ENCODE data around the gene CHD8.

CHD8 gene

DNA sequence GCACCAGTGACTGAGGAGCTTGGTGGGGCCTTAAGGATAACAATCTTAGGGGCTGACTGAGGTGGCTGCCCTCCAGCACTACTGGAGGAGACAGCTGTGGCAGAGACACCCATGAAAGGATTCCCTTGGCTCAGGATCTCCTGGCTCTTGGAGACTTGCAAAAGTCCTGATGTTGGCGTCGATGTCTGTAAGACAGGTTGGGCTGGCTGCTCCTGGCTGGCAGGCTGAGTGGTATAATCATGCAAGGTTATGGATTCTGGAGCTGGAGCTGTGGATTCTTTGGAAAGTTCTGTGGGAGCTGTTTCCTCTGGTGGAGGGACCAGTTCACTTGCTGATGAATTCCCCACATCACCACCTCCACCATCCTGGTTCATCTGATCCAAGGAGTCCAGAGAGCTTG, 24.8 kb downstream of the CHD8 start:
- Histone ChIP-seq H3K36me3 (ENCODE audit: control insufficient read depth, insufficient read depth, low read length) (peaks cover 61% of the 10 kb centered on the region), H3K27me3 (ENCODE audit: control insufficient read depth, insufficient read depth, low read length) (no peaks in the 10 kb centered on the region), H3K4me1 (ENCODE audit: control insufficient read depth, insufficient read depth, low read length) (no peaks in the 10 kb centered on the region), H3K27ac (ENCODE audit: low read depth, low read length) (no peak overlapping the region), H3K4me3 (ENCODE audit: low read depth, low read length) (no peak overlapping the region), H3K9ac (ENCODE audit: low read length) (no peak overlapping the region), H3K9me3 (ENCODE audit: control insufficient read depth, insufficient read depth, low read depth, low read length) (no peaks in the 10 kb centered on the region)

DNA sequence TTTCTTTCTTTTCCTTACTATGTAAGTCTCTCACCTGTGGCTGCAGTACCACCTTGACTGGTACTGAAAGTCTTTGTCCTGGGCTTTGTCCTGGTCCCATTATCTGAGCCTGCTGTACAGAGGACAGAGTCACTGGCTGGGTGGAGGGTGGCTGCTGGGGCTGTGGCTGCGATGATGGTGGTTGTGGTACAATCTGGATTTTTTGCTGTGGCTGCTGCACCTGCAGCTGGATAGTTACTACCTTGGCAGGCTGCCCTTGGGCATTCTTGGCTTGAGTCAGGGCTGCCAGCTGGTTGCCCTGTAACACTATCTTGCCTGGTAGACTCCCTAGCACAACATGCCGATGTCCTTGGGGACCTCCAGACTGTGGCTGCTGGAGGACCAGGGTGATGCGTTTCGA, 27.0 kb downstream of the CHD8 start:
- no peak overlapping the region for H3K27ac ChIP-seq (ENCODE audit: low read depth, low read length)
- H3K9ac ChIP-seq (ENCODE audit: low read length) = no peak overlapping the region
- H3K27me3 ChIP-seq (ENCODE audit: control insufficient read depth, insufficient read depth, low read length) = no peaks in the 10 kb centered on the region
- peaks cover 79% of the 10 kb centered on the region for H3K36me3 ChIP-seq (ENCODE audit: control insufficient read depth, insufficient read depth, low read length)
- no peaks in the 10 kb centered on the region for H3K9me3 ChIP-seq (ENCODE audit: control insufficient read depth, insufficient read depth, low read depth, low read length)
- H3K4me1 ChIP-seq (ENCODE audit: control insufficient read depth, insufficient read depth, low read length) = no peaks in the 10 kb centered on the region
- no peak overlapping the region for H3K4me3 ChIP-seq (ENCODE audit: low read depth, low read length)

DNA sequence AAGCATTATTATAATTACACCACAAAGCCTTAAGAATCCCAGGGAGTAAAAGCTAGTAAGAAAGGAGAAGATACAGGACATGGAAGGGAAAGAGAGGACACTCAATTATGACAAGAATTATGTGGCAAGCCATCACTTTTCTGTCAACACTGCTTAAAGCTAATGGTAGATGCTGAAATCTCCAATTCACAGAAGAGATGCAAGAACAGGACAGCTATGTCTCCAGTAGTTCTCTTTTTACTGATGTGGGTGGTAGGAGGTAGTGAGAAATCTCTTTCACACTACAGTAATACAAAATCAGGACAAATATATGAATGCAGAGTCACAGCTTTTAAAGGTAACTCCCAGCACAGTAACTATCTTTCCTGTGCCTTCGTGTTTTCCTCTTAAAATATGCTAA, 29.2 kb downstream of the CHD8 start:
- Histone ChIP-seq H3K9ac (ENCODE audit: low read length) (no peak overlapping the region), H3K9me3 (ENCODE audit: control insufficient read depth, insufficient read depth, low read depth, low read length) (no peaks in the 10 kb centered on the region), H3K4me3 (ENCODE audit: low read depth, low read length) (no peak overlapping the region), H3K36me3 (ENCODE audit: control insufficient read depth, insufficient read depth, low read length) (peaks cover 94% of the 10 kb centered on the region), H3K27ac (ENCODE audit: low read depth, low read length) (no peak overlapping the region), H3K27me3 (ENCODE audit: control insufficient read depth, insufficient read depth, low read length) (no peaks in the 10 kb centered on the region), H3K4me1 (ENCODE audit: control insufficient read depth, insufficient read depth, low read length) (no peaks in the 10 kb centered on the region)

DNA sequence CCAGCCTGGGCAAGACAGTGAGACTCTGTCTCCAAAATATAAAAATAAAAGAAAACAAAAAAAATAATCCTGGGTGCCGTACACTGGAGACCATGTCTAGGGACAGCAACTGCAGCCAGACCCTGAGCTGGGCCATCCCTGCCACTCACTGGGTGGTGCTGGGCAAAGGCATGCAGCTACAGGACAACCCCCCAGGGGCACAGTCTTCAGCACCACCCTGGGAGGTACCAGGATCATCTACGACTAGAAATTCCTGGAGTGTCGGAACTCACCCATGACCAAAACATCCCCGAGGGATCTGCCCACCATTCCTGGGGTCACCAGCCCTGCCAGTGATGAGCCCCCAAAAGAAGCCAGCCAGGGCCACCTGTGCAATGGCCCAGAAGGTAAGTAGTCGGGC, 36.4 kb downstream of the CHD8 start:
- H3K27me3 ChIP-seq (ENCODE audit: control insufficient read depth, insufficient read depth, low read length) = no peaks in the 10 kb centered on the region
- H3K4me3 ChIP-seq (ENCODE audit: low read depth, low read length) = no peak overlapping the region
- no peaks in the 10 kb centered on the region for H3K4me1 ChIP-seq (ENCODE audit: control insufficient read depth, insufficient read depth, low read length)
- no peak overlapping the region for H3K27ac ChIP-seq (ENCODE audit: low read depth, low read length)
- H3K9ac ChIP-seq (ENCODE audit: low read length) = no peak overlapping the region
- H3K9me3 ChIP-seq (ENCODE audit: control insufficient read depth, insufficient read depth, low read depth, low read length) = no peaks in the 10 kb centered on the region
- peaks cover 82% of the 10 kb centered on the region for H3K36me3 ChIP-seq (ENCODE audit: control insufficient read depth, insufficient read depth, low read length)

DNA sequence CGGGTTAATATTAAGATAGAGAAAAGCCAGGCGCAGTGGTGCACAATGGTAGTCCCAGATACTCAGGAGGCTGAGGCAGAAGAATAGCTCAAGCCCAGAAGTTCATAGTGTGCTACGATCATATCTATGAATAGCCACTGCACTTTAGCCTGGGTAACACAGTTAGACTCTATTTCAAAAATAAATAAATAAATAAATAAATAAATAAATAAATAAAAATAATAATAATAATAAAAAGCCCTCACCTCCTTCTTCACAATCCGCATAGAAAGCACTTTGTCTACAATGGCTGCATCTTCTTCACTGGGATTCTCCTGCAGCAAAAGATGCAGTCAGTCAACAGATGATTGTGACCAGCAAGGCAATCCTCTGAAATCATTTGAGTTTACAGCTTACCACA, 40.6 kb downstream of the CHD8 start:
- Histone ChIP-seq H3K4me3 (ENCODE audit: low read depth, low read length) (no peak overlapping the region), H3K9ac (ENCODE audit: low read length) (no peak overlapping the region), H3K27me3 (ENCODE audit: control insufficient read depth, insufficient read depth, low read length) (no peaks in the 10 kb centered on the region), H3K27ac (ENCODE audit: low read depth, low read length) (no peak overlapping the region), H3K4me1 (ENCODE audit: control insufficient read depth, insufficient read depth, low read length) (no peaks in the 10 kb centered on the region), H3K36me3 (ENCODE audit: control insufficient read depth, insufficient read depth, low read length) (peaks cover 87% of the 10 kb centered on the region), H3K9me3 (ENCODE audit: control insufficient read depth, insufficient read depth, low read depth, low read length) (no peaks in the 10 kb centered on the region)

DNA sequence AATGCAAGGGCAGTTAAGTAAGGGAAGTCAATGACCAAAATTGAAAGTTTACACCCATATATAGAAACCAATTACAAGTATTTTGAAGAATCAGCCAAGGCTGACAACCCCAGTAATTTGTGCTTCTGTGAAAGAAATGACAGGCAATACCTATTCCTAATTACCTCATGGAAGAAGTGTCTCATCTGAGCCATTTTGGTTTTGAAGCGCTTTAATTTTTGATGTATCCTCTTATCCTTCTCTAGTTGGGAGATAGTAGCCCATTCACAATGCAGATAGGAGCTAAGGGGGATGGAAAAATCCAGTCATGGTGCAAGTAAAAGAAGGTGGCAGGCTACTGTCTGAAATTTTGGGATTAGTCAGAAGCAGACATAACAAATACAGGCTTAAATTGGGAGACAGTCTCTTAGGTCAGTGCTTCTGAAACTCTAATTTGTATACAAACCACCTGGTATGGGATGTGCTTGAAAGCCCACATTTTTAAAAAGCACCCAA, 41.7 kb downstream of the CHD8 start:
- no peaks in the 10 kb centered on the region for H3K27me3 ChIP-seq (ENCODE audit: control insufficient read depth, insufficient read depth, low read length)

DNA sequence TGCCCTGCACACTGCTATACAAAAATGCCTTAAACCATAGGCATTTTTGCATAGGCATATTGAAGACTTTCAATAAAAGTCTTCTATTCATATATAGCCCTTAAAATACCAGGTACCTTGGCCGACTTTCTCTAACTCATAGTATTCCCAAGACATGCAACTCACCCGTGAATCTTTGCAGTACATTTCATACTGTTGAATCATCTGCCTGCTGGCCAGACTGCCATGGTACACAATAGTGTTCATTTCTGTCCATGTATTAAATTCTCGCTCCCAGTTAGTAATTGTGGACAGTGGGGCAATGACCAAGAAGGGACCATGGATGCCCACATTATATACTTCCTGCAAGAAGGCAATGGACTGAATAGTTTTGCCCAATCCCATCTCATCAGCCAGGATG, 47.8 kb downstream of the CHD8 start:
- H3K36me3 ChIP-seq (ENCODE audit: control insufficient read depth, insufficient read depth, low read length) = peaks cover 99% of the 10 kb centered on the region
- H3K27ac ChIP-seq (ENCODE audit: low read depth, low read length) = no peak overlapping the region
- no peaks in the 10 kb centered on the region for H3K4me1 ChIP-seq (ENCODE audit: control insufficient read depth, insufficient read depth, low read length)
- no peak overlapping the region for H3K4me3 ChIP-seq (ENCODE audit: low read depth, low read length)
- H3K9ac ChIP-seq (ENCODE audit: low read length) = no peak overlapping the region
- H3K27me3 ChIP-seq (ENCODE audit: control insufficient read depth, insufficient read depth, low read length) = no peaks in the 10 kb centered on the region
- H3K9me3 ChIP-seq (ENCODE audit: control insufficient read depth, insufficient read depth, low read depth, low read length) = no peaks in the 10 kb centered on the region

More for the DNA sequence above, 41.7 kb downstream of the CHD8 start:
- Histone ChIP-seq H3K36me3 (ENCODE audit: control insufficient read depth, insufficient read depth, low read length) (peaks cover 88% of the 10 kb centered on the region), H3K9ac (ENCODE audit: low read length) (no peak overlapping the region), H3K4me3 (ENCODE audit: low read depth, low read length) (no peak overlapping the region), H3K9me3 (ENCODE audit: control insufficient read depth, insufficient read depth, low read depth, low read length) (no peaks in the 10 kb centered on the region), H3K4me1 (ENCODE audit: control insufficient read depth, insufficient read depth, low read length) (no peaks in the 10 kb centered on the region), H3K27ac (ENCODE audit: low read depth, low read length) (no peak overlapping the region)

DNA sequence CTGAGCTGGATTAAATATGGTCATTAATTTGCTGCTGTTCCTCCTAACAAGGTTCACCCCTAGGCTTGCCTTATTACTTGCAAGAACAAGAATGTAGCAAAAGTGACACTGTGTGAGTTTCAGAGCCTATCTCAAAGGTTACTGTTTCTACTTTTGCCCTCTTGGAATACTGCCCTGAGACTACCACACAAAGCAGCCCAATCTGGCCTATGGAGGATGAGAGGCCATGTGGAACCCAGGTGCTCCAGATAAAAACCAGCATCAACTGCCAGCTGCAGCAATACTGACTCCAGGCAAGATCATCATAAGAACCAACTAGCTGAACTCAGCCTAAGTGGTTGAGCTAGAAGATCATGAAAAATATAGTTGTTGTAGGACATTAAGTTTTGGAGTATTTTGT, 49.7 kb downstream of the CHD8 start:
- H3K9me3 ChIP-seq (ENCODE audit: control insufficient read depth, insufficient read depth, low read depth, low read length) = no peaks in the 10 kb centered on the region
- H3K4me3 ChIP-seq (ENCODE audit: low read depth, low read length) = no peak overlapping the region
- H3K9ac ChIP-seq (ENCODE audit: low read length) = no peak overlapping the region
- no peaks in the 10 kb centered on the region for H3K27me3 ChIP-seq (ENCODE audit: control insufficient read depth, insufficient read depth, low read length)
- H3K27ac ChIP-seq (ENCODE audit: low read depth, low read length) = no peak overlapping the region
- H3K4me1 ChIP-seq (ENCODE audit: control insufficient read depth, insufficient read depth, low read length) = no peaks in the 10 kb centered on the region
- H3K36me3 ChIP-seq (ENCODE audit: control insufficient read depth, insufficient read depth, low read length) = peaks cover 99% of the 10 kb centered on the region

DNA sequence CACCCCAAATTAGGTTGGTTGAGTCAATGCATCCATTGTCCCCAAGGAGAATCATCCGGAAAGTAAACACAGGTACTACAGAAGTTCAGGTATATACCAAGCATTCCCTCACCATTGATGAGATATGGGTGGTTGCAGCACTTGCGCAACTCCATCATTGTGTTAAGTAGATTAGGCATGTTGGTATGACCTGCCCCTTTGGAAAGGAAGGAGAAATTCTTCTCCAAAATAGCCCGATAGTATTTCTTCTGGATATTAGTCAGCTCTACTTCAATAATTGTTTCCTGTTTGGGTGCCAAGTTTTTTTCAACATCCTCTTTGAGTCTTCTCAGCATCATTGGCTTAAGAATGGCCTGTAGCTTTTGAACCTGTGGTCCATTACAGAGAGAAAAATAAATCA, 50.8 kb downstream of the CHD8 start:
- Histone ChIP-seq H3K27me3 (ENCODE audit: control insufficient read depth, insufficient read depth, low read length) (no peaks in the 10 kb centered on the region), H3K4me1 (ENCODE audit: control insufficient read depth, insufficient read depth, low read length) (no peaks in the 10 kb centered on the region), H3K9ac (ENCODE audit: low read length) (no peak overlapping the region), H3K4me3 (ENCODE audit: low read depth, low read length) (no peak overlapping the region), H3K36me3 (ENCODE audit: control insufficient read depth, insufficient read depth, low read length) (peaks cover 99% of the 10 kb centered on the region), H3K27ac (ENCODE audit: low read depth, low read length) (no peak overlapping the region), H3K9me3 (ENCODE audit: control insufficient read depth, insufficient read depth, low read depth, low read length) (no peaks in the 10 kb centered on the region)

DNA sequence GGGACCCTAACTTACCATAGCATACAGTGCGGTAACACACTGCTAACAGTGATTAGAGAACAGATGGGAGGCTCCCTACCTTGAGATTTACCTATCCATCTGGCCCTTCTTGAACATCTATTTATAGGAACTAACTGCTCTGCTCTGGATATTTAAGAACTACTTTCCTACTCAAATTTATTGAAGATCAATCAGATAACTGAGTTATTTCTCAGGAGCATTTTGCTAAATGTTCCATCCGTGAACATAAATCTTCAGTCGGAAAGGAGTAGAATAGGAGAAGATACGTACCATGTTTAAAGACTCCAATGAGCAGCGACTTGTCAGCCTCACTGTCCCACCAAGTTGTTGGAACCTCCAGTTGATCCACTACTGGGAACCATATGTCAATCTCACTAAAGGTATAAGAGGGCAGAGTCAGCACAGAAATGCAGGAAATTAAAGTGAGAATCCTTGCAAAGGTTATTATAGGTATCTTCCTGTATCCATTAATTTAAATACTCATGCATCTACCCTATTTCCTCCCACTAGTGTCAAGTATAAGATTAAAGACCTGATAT, 56.5 kb downstream of the CHD8 start:
- H3K4me1 ChIP-seq (ENCODE audit: control insufficient read depth, insufficient read depth, low read length) = no peaks in the 10 kb centered on the region
- no peak overlapping the region for H3K9ac ChIP-seq (ENCODE audit: low read length)
- H3K27ac ChIP-seq (ENCODE audit: low read depth, low read length) = no peak overlapping the region
- no peaks in the 10 kb centered on the region for H3K27me3 ChIP-seq (ENCODE audit: control insufficient read depth, insufficient read depth, low read length)
- peaks cover 97% of the 10 kb centered on the region for H3K36me3 ChIP-seq (ENCODE audit: control insufficient read depth, insufficient read depth, low read length)
- no peaks in the 10 kb centered on the region for H3K9me3 ChIP-seq (ENCODE audit: control insufficient read depth, insufficient read depth, low read depth, low read length)
- no peak overlapping the region for H3K4me3 ChIP-seq (ENCODE audit: low read depth, low read length)

DNA sequence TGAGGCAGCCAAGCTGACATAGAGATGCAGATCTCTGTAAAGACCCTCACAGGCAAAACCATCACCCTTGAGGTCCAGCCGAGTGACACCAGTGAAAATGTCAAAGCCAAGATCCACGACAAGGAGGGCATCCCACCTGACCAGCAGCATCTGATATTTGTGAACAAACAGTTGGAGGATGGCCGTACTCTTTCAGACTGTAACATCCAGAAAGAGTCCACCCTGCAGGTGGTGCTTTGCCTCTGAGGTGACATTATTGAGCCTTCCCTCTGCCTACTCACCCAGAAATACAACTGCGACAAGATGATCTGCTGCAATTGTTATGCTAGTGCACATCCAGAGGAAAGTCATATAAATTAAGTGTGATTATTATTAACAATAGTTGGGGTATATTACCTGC, 57.0 kb downstream of the CHD8 start:
- no peaks in the 10 kb centered on the region for H3K4me1 ChIP-seq (ENCODE audit: control insufficient read depth, insufficient read depth, low read length)
- no peak overlapping the region for H3K9ac ChIP-seq (ENCODE audit: low read length)
- H3K4me3 ChIP-seq (ENCODE audit: low read depth, low read length) = no peak overlapping the region
- peaks cover 97% of the 10 kb centered on the region for H3K36me3 ChIP-seq (ENCODE audit: control insufficient read depth, insufficient read depth, low read length)
- H3K27ac ChIP-seq (ENCODE audit: low read depth, low read length) = no peak overlapping the region
- no peaks in the 10 kb centered on the region for H3K9me3 ChIP-seq (ENCODE audit: control insufficient read depth, insufficient read depth, low read depth, low read length)
- H3K27me3 ChIP-seq (ENCODE audit: control insufficient read depth, insufficient read depth, low read length) = no peaks in the 10 kb centered on the region

DNA sequence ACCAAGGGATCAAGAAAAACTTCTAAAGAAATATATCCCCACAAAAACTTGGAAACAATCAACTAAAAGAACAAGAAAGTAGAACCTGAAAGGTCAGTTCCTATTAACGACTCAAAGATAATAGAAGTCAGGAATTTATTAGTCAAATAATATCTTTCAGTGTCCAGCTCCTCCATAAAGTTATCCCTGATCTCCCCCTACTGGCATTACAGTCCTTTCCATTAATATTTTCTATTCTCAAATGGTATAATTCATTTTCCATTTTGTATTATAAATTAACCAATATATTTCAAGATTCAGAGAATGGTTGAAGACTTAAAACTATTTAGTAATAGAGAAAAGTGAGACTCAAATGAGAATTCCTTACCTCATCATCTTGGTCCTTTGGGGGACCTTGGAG, 60.5 kb downstream of the CHD8 start:
- Histone ChIP-seq H3K36me3 (ENCODE audit: control insufficient read depth, insufficient read depth, low read length) (peaks cover 97% of the 10 kb centered on the region), H3K9ac (ENCODE audit: low read length) (no peak overlapping the region), H3K4me3 (ENCODE audit: low read depth, low read length) (no peak overlapping the region), H3K27me3 (ENCODE audit: control insufficient read depth, insufficient read depth, low read length) (no peaks in the 10 kb centered on the region), H3K9me3 (ENCODE audit: control insufficient read depth, insufficient read depth, low read depth, low read length) (no peaks in the 10 kb centered on the region), H3K27ac (ENCODE audit: low read depth, low read length) (no peak overlapping the region), H3K4me1 (ENCODE audit: control insufficient read depth, insufficient read depth, low read length) (no peaks in the 10 kb centered on the region)
